ENCODE data around the gene ABCB11.

GRCh38 chr2:169014780-169015179 lies 16.3 kb downstream of the ABCB11 start:
- TF ChIP-seq, protein P1, sequence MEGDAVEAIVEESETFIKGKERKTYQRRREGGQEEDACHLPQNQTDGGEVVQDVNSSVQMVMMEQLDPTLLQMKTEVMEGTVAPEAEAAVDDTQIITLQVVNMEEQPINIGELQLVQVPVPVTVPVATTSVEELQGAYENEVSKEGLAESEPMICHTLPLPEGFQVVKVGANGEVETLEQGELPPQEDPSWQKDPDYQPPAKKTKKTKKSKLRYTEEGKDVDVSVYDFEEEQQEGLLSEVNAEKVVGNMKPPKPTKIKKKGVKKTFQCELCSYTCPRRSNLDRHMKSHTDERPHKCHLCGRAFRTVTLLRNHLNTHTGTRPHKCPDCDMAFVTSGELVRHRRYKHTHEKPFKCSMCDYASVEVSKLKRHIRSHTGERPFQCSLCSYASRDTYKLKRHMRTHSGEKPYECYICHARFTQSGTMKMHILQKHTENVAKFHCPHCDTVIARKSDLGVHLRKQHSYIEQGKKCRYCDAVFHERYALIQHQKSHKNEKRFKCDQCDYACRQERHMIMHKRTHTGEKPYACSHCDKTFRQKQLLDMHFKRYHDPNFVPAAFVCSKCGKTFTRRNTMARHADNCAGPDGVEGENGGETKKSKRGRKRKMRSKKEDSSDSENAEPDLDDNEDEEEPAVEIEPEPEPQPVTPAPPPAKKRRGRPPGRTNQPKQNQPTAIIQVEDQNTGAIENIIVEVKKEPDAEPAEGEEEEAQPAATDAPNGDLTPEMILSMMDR (conservative IDR thresholded peaks at IDR 0.05; ENCODE audit: low read depth, low read length) = no peak
- no peak for TF ChIP-seq POLR2A (IDR thresholded peaks at IDR 0.05; ENCODE audit: low read depth, low read length)
- TF ChIP-seq MAFK (IDR thresholded peaks at IDR 0.05; ENCODE audit: low read depth, low read length) = no peak
- no peak for TF ChIP-seq CEBPB (IDR thresholded peaks at IDR 0.05; ENCODE audit: low read depth, low read length)

Data from IMR-90 (cell line).